K562 (cell line): ENCODE measurements around the gene RNF126. TPM values are rescaled to one million over a fixed set of nuclear protein-coding genes. Genes with fewer than 3 reads are reported as not detected.

Experiments
- ATAC-seq: fragments of 200-7000 bp; cut with Tn5 transposase; 3 replicates; pipeline ENCODE4 v1.9.1; 2020; ENCODE audit warnings: moderate library complexity
- BruUV-seq: library from RNA; stranded (reverse); fragments of 400-500 nt; replicated peaks from 2 replicates; lab custom pipeline; 2021; lab: Mats Ljungman, UMichigan
- CTCF ChIA-PET: fragments of 300-600 bp; formaldehyde crosslinking; extraction: SDS; loops from one replicate; lab custom pipeline; 2021; ENCODE audit warnings: low intra/inter-chr PET ratio; lab: Yijun Ruan, JAX
- POLR2A ChIA-PET: fragments of 300-600, 350-650 bp; sonication (Branson Sonifier 250); formaldehyde crosslinking; extraction: SDS; loops from one replicate; lab custom pipeline; 2021; ENCODE audit warnings: antibody characterized with exemption, inconsistent platforms; lab: Yijun Ruan, JAX
- DNase-seq, 4 experiments: peaks; one replicate each; pipeline versions ENCODE4 v3.0.0 to v3.0.0-alpha.2; 2011 to 2018; ENCODE audit warnings: low spot score in 3 of 4, mixed read lengths in 3 of 4; ENCODE audit errors: extremely low read depth in 1 of 4
- FAIRE-seq: peaks from 2 replicates; lab custom pipeline; 2011; peaks lifted over from hg19 to GRCh38; lab: Jason Lieb, UNC
- H2AFZ ChIP-seq: 2 replicates; pipeline ENCODE4 v1.6.0; 2011; ENCODE audit warnings: low read depth, low read length, control low read depth, inconsistent platforms
- H3K27ac ChIP-seq: fragments of 200-600 bp; 3 replicates; pipeline ENCODE4 v1.8.0; 2011; ENCODE audit warnings: low read depth, mild to moderate bottlenecking, control low read depth, inconsistent platforms, low read length, moderate library complexity, mixed read lengths; ENCODE audit errors: extremely low read depth
- H3K27me3 ChIP-seq, 2 experiments: fragments of 300-600 bp in 1 of 2; 2 replicates in 1 of 2; 3 replicates in 1 of 2; pipeline versions ENCODE4 v1.6.0 to v1.8.0; 2011; ENCODE audit warnings: inconsistent platforms in 2 of 2, low read length in 2 of 2, mild to moderate bottlenecking in 1 of 2, mixed read lengths in 1 of 2, moderate library complexity in 1 of 2; ENCODE audit not compliant: control insufficient read depth in 2 of 2, insufficient read depth in 2 of 2
- H3K36me3 ChIP-seq: fragments of 300-600 bp; 3 replicates; pipeline ENCODE4 v1.8.0; 2011; ENCODE audit warnings: mild to moderate bottlenecking, low read length, inconsistent platforms; ENCODE audit not compliant: control insufficient read depth, insufficient read depth
- H3K4me1 ChIP-seq, 2 experiments: fragments of 200-600 bp in 1 of 2; replicated peaks in 1 of 2; 2 replicates in 1 of 2; 3 replicates in 1 of 2; pipeline versions ENCODE4 v1.5.1 to v1.8.0; 2011; ENCODE audit warnings: inconsistent platforms in 2 of 2, low read length in 2 of 2, mild to moderate bottlenecking in 1 of 2, mixed read lengths in 1 of 2, moderate library complexity in 1 of 2; ENCODE audit not compliant: control insufficient read depth in 2 of 2, insufficient read depth in 2 of 2
- H3K4me2 ChIP-seq: 2 replicates; pipeline ENCODE4 v1.6.1; 2011; ENCODE audit warnings: low read length, control low read depth, inconsistent platforms, mixed read lengths; ENCODE audit not compliant: insufficient read depth
- H3K4me3 ChIP-seq: fragments of 200-600 bp; sonication (generic), shearing (Covaris generic); 2 replicates; pipeline ENCODE4 v1.5.1; 2016; ENCODE audit warnings: control low read depth, inconsistent platforms
- H3K79me2 ChIP-seq: fragments of 200-600 bp; 3 replicates; pipeline ENCODE4 v1.8.0; 2011; ENCODE audit warnings: low read length, inconsistent platforms; ENCODE audit not compliant: control insufficient read depth, insufficient read depth
- H3K9ac ChIP-seq, 2 experiments: 2 replicates each; pipeline versions ENCODE4 v1.6.0 to v1.6.1; 2011; ENCODE audit warnings: low read depth in 2 of 2, low read length in 2 of 2, control low read depth in 1 of 2, inconsistent platforms in 1 of 2, mild to moderate bottlenecking in 1 of 2, mixed read lengths in 1 of 2; ENCODE audit not compliant: insufficient read depth in 1 of 2
- H3K9me1 ChIP-seq: one replicate; pipeline ENCODE4 v1.6.0; 2011; ENCODE audit warnings: inconsistent platforms, mild to moderate bottlenecking, low read length, moderate library complexity; ENCODE audit not compliant: control insufficient read depth, insufficient read depth
- H3K9me3 ChIP-seq: replicated peaks from 2 replicates; pipeline ENCODE4 v1.5.1; 2011; ENCODE audit warnings: low read depth, low read length, inconsistent platforms; ENCODE audit not compliant: control insufficient read depth, insufficient read depth
- H4K20me1 ChIP-seq: replicated peaks from 2 replicates; pipeline ENCODE4 v1.6.1; 2011; ENCODE audit warnings: low read length, inconsistent platforms, mixed read lengths; ENCODE audit not compliant: control insufficient read depth, insufficient read depth
- CAMTA2 ChIP-seq: fragments of 250-450 bp; sonication (Bioruptor Pico); conservative IDR thresholded peaks from 2 replicates; pipeline ENCODE4 v1.5.1; 2022
- ESRRB ChIP-seq: fragments of 250-450 bp; sonication (Bioruptor Pico); IDR thresholded peaks from 2 replicates; pipeline ENCODE4 v1.5.0; 2020; ENCODE audit warnings: mild to moderate bottlenecking, moderate library complexity, borderline replicate concordance
- ETV1 ChIP-seq: fragments of 450-650 bp; conservative IDR thresholded peaks from 2 replicates; pipeline ENCODE4 v1.6.1; 2016; ENCODE audit warnings: missing genetic modification characterization, control low read depth, low read depth, missing compliant biosample characterization
- HLTF ChIP-seq: fragments of 450-650 bp; IDR thresholded peaks from 2 replicates; pipeline ENCODE4 v1.6.1; 2016
- RAD21 ChIP-seq, 2 experiments: fragments of 250-450 bp in 1 of 2; fragments of 450-650 bp in 1 of 2; sonication (Bioruptor Pico) in 1 of 2; formaldehyde crosslinking in 1 of 2; IDR thresholded peaks in 1 of 2; conservative IDR thresholded peaks in 1 of 2; 2 replicates each; pipeline versions ENCODE4 v1.4.0 to v1.8.0; 2020 to 2022; ENCODE audit warnings: mild to moderate bottlenecking in 2 of 2, moderate library complexity in 1 of 2
- RAD51 ChIP-seq: fragments of 450-650 bp; IDR thresholded peaks from 2 replicates; pipeline ENCODE4 v1.7.1; 2016; ENCODE audit warnings: low read depth, mild to moderate bottlenecking, borderline replicate concordance
- SIX5 ChIP-seq, 2 experiments: IDR thresholded peaks; 2 replicates each; pipeline ENCODE4 v1.6.1; 2011; ENCODE audit warnings: low read length in 2 of 2, borderline replicate concordance in 1 of 2, low read depth in 1 of 2, mild to moderate bottlenecking in 1 of 2, moderate library complexity in 1 of 2; ENCODE audit not compliant: insufficient read depth in 1 of 2
- ZNF408 ChIP-seq: fragments of 250-450 bp; sonication (Bioruptor Pico); IDR thresholded peaks from 2 replicates; pipeline ENCODE4 v1.4.0; 2020; ENCODE audit warnings: low read depth, mild to moderate bottlenecking, moderate library complexity
- ZNF431 ChIP-seq: sonication (generic); formaldehyde crosslinking; IDR thresholded peaks from 2 replicates; pipeline ENCODE4 v1.8.0; 2022; ENCODE audit warnings: mild to moderate bottlenecking, missing genetic modification reagents
- WGBS: fragments of 100-300 bp; shearing (Covaris generic); methylation state at CpG from one replicate; pipeline ENCODE4 v1.1.6; 2016; ENCODE audit warnings: low coverage, mixed read lengths; ENCODE audit not compliant: insufficient coverage; ENCODE audit errors: missing lambda C conversion rate; 5-methylcytosine and 5-hydroxymethylcytosine counted together
- in situ Hi-C: fragments of 300-500 bp; cut with MboI; formaldehyde crosslinking; loops from 4 replicates; pipeline ENCODE4 v1.15.0; 2018; ENCODE audit warnings: inconsistent platforms, mixed read lengths
- intact Hi-C: fragments of 100-400 bp; cut with micrococcal nuclease; formaldehyde crosslinking; loops from 2 replicates; pipeline ENCODE4 v1.14.2; 2022
- polyA plus RNA-seq, 8 experiments: library from polyadenylated mRNA; depleted of rRNA in 4 of 8; stranded (reverse) in 5 of 8; unstranded in 3 of 8; fragments of >200 nt; fragmentation: Nextera tagmentation in 2 of 8; fragmentation: Illumina TruSeq in 1 of 8; extraction: Ambion mirVana in 2 of 8; extraction: Trizol in 1 of 8; gene quantifications; 2 replicates each; pipeline versions ENCODE4 v1.2.1 to v1.2.3, GENCODE V29; 2011 to 2014; ENCODE audit warnings: inconsistent platforms in 1 of 8, missing spikeins in 1 of 8
- total RNA-seq, 7 experiments: library from RNA; depleted of rRNA in 6 of 7; stranded (reverse); fragments of >200 nt in 6 of 7; fragmentation: Illumina TruSeq in 2 of 7; extraction: Trizol in 2 of 7; gene quantifications; 2 replicates each; pipeline versions ENCODE4 v1.2.1 to v1.2.3, GENCODE V29; 2011 to 2021; ENCODE audit warnings: low replicate concordance in 1 of 7
- TF ChIP-seq, protein P1 (sequence below): fragments of 150-350 bp; IDR thresholded peaks from 2 replicates; pipeline ENCODE4 v1.6.1; 2014; ENCODE audit warnings: low read depth, mild to moderate bottlenecking, low read length, borderline replicate concordance
- TF ChIP-seq, protein P2 (sequence below): fragments of 250-450 bp; sonication (Bioruptor Pico); IDR thresholded peaks from 2 replicates; pipeline ENCODE4 v1.8.0; 2022; ENCODE audit warnings: inconsistent platforms
- TF ChIP-seq, protein P3 (sequence below): sonication (generic); formaldehyde crosslinking; IDR thresholded peaks from 2 replicates; pipeline ENCODE4 v1.8.0; 2023; ENCODE audit warnings: mild to moderate bottlenecking, missing genetic modification reagents

The RNF126 gene
- total and polyA plus RNA-seq, 9 of the 15 experiments (the other 6 are each of a cell fraction or from before 2014, with no cell fraction given), result 0.27 to 101 (median 12.3) TPM

DNA sequence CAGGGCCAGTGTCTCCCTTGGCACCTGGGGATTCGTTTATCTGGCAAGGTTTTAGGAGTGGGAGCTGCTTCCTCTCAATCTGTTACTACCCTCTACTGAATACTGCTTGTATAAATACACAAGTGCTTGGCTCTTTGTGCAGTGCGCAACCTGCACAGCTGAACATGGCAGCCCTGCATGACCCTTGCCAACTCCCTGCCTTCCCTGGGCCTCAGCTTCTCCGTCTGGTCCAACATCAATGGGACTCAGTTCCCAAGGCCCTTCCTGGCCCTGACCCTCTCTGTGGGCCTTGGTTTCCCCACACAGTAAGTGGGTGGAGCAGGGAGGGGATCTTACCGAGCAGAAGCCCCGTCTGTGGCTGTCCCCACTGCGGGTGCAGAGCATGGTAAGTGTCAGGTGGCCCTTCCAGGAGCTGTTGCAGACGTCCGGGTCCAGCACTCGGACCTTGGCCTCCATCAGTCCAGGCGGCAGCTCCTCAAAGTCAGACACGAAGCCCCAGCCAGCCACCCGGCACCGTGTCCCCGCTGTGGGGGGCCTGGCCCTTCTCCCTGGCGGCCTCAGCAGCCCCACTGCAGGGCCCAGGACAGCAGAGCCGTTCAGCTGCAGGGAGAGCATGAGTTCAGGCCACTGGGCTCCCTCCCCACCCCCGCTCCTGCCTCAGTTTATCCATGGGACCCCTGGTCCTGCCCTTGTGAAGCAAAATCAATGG is 23.7 kb upstream of the RNF126 start:
- no peak; the same call in 2 of the 3 replicates for ATAC-seq
- ChIA-PET CTCF (no interaction called here), POLR2A (interaction anchor here (0.8 to 1.4 kb wide), 2 partner anchors 9 to 11 kb away, joined by 3 read pairs; no protein-coding TSS in a partner anchor)
- no peaks in the 10 kb centered on the region for H3K9me3 ChIP-seq
- no peak overlapping the region for H2AFZ ChIP-seq
- H3K36me3 ChIP-seq, result no peaks in the 10 kb centered on the region
- no peak for FAIRE-seq
- H3K27ac ChIP-seq, result no peak overlapping the region
- no peaks in the 10 kb centered on the region for H4K20me1 ChIP-seq
- no peak overlapping the region for H3K4me2 ChIP-seq
- H3K9me1 ChIP-seq, result peaks cover 2% of the 10 kb centered on the region
- H3K9ac ChIP-seq, result peak overlapping the region in 1 of 2 experiments; percentile 26; a peak in 1 of 4 replicates
- H3K79me2 ChIP-seq, result no peaks in the 10 kb centered on the region
- in situ Hi-C loops (no loop called here), intact Hi-C loops (no loop called here)
- DNase-seq, result no peak
- no peak overlapping the region for H3K4me3 ChIP-seq
- peaks cover 0 to 41% of the 10 kb centered on the region in 2 experiments; a peak in 2 of 5 replicates for H3K4me1 ChIP-seq
- no TSS peak for BruUV-seq
- 24% methylated on average over 17 of the region's 17 CpGs for WGBS
- no peaks in the 10 kb centered on the region for H3K27me3 ChIP-seq
- TF ChIP-seq RAD51 (no peak), HLTF (0 out of 2 replicates have a peak, but pooled peaks have one; percentile 54), ZNF408 (CRISPR knock-in tag) (no peak), ETV1 (tag) (no peak), ESRRB (CRISPR knock-in tag) (no peak), ZNF431 (CRISPR knock-in tag) (no peak), RAD21 (CRISPR knock-in tag; conservative IDR thresholded peaks at IDR 0.05 in 1 of 2, IDR thresholded peaks at IDR 0.05 in 1 of 2) (no peak), SIX5 (IDR thresholded peaks at IDR 0.05; ENCODE audit: borderline replicate concordance in 1 of 2, insufficient read depth in 1 of 2, low read depth in 1 of 2, low read length in 2 of 2) (no peak), CAMTA2 (CRISPR knock-in tag) (no peak)
- TF ChIP-seq, protein P1, sequence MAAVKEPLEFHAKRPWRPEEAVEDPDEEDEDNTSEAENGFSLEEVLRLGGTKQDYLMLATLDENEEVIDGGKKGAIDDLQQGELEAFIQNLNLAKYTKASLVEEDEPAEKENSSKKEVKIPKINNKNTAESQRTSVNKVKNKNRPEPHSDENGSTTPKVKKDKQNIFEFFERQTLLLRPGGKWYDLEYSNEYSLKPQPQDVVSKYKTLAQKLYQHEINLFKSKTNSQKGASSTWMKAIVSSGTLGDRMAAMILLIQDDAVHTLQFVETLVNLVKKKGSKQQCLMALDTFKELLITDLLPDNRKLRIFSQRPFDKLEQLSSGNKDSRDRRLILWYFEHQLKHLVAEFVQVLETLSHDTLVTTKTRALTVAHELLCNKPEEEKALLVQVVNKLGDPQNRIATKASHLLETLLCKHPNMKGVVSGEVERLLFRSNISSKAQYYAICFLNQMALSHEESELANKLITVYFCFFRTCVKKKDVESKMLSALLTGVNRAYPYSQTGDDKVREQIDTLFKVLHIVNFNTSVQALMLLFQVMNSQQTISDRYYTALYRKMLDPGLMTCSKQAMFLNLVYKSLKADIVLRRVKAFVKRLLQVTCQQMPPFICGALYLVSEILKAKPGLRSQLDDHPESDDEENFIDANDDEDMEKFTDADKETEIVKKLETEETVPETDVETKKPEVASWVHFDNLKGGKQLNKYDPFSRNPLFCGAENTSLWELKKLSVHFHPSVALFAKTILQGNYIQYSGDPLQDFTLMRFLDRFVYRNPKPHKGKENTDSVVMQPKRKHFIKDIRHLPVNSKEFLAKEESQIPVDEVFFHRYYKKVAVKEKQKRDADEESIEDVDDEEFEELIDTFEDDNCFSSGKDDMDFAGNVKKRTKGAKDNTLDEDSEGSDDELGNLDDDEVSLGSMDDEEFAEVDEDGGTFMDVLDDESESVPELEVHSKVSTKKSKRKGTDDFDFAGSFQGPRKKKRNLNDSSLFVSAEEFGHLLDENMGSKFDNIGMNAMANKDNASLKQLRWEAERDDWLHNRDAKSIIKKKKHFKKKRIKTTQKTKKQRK, result no peak
- TF ChIP-seq, protein P2, sequence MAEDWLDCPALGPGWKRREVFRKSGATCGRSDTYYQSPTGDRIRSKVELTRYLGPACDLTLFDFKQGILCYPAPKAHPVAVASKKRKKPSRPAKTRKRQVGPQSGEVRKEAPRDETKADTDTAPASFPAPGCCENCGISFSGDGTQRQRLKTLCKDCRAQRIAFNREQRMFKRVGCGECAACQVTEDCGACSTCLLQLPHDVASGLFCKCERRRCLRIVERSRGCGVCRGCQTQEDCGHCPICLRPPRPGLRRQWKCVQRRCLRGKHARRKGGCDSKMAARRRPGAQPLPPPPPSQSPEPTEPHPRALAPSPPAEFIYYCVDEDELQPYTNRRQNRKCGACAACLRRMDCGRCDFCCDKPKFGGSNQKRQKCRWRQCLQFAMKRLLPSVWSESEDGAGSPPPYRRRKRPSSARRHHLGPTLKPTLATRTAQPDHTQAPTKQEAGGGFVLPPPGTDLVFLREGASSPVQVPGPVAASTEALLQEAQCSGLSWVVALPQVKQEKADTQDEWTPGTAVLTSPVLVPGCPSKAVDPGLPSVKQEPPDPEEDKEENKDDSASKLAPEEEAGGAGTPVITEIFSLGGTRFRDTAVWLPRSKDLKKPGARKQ (CRISPR knock-in tag), result no peak
- TF ChIP-seq, protein P3, sequence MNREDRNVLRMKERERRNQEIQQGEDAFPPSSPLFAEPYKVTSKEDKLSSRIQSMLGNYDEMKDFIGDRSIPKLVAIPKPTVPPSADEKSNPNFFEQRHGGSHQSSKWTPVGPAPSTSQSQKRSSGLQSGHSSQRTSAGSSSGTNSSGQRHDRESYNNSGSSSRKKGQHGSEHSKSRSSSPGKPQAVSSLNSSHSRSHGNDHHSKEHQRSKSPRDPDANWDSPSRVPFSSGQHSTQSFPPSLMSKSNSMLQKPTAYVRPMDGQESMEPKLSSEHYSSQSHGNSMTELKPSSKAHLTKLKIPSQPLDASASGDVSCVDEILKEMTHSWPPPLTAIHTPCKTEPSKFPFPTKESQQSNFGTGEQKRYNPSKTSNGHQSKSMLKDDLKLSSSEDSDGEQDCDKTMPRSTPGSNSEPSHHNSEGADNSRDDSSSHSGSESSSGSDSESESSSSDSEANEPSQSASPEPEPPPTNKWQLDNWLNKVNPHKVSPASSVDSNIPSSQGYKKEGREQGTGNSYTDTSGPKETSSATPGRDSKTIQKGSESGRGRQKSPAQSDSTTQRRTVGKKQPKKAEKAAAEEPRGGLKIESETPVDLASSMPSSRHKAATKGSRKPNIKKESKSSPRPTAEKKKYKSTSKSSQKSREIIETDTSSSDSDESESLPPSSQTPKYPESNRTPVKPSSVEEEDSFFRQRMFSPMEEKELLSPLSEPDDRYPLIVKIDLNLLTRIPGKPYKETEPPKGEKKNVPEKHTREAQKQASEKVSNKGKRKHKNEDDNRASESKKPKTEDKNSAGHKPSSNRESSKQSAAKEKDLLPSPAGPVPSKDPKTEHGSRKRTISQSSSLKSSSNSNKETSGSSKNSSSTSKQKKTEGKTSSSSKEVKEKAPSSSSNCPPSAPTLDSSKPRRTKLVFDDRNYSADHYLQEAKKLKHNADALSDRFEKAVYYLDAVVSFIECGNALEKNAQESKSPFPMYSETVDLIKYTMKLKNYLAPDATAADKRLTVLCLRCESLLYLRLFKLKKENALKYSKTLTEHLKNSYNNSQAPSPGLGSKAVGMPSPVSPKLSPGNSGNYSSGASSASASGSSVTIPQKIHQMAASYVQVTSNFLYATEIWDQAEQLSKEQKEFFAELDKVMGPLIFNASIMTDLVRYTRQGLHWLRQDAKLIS (CRISPR knock-in tag), result no peak
